ENCODE measurements around the gene TTLL8. TPM values are rescaled to one million over a fixed set of nuclear protein-coding genes. Genes with fewer than 3 reads are reported as not detected.

Gene TTLL8
- total RNA-seq, 3 donors from 2014 or later = not detected

GRCh38 chr22:50030297-50031188 lies 27.6 kb downstream of the TTLL8 start:
- H3K4me3 ChIP-seq = peak overlapping the region in 2 of 3 donors; percentile 9 to 26
- H3K4me1 ChIP-seq = peaks cover 0 to 6% of the 10 kb centered on the region in 2 donors
- peak in 2 of 3 donors; percentile 84 to 86 for TF ChIP-seq CTCF (IDR thresholded peaks at IDR 0.05)
- TF ChIP-seq POLR2A (IDR thresholded peaks at IDR 0.05) = no peak
- no peak overlapping the region for H3K27ac ChIP-seq
- peaks cover 0 to 22% of the 10 kb centered on the region in 2 donors for H3K27me3 ChIP-seq
- H3K9me3 ChIP-seq = no peaks in the 10 kb centered on the region
- no peaks in the 10 kb centered on the region for H3K36me3 ChIP-seq
- intact Hi-C loops (cut with DNase I; ENCODE audit: low total_unique reads) = loop anchor here (5.0 kb wide), 1 partner anchor 103 kb away; no protein-coding TSS in a partner anchor
- peak; percentile 44 to 74 for DNase-seq (ENCODE audit: low spot score in 2 of 2)

- peaks cover 0 to 6% of the 10 kb centered on the region in 2 donors for H3K4me1 ChIP-seq
- peak; percentile 71 to 87 for DNase-seq (ENCODE audit: low spot score in 2 of 2)
- H3K9me3 ChIP-seq = no peaks in the 10 kb centered on the region
- TF ChIP-seq POLR2AphosphoS5 (IDR thresholded peaks at IDR 0.05) = peak in 2 of 3 donors; percentile 44 to 58
- TF ChIP-seq CTCF (IDR thresholded peaks at IDR 0.05) = no peak
- H3K4me3 ChIP-seq = peak overlapping the region in 1 of 3 donors; percentile 22
- H3K27me3 ChIP-seq = peaks cover 0 to 15% of the 10 kb centered on the region in 2 donors
- H3K36me3 ChIP-seq = no peaks in the 10 kb centered on the region
- intact Hi-C loops (cut with DNase I; ENCODE audit: low total_unique reads) = no loop called here
- H3K27ac ChIP-seq = peak overlapping the region; percentile 57 to 80
These were observed 30.2 kb downstream of the TTLL8 start for GRCh38 chr22:50027639-50028537.

DNA sequence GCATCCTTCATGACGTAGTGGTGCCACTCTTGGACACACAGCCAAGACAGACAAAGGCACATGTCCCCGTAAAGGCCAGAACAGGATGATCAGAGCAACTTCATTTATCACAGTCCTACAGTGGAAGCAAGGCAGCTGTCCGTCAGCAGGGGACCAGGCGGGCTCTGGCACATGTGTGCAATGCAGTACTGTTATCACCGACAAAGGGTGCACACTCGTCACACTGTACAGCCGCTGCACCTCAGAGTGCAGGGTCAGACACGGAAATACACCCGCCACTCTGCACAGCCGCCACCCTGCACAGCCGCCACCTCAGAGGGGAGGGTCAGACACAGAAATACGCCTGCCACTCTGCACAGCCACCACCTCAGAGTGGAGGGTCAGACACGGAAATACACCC lies 32.1 kb downstream of the TTLL8 start:
- DNase-seq (ENCODE audit: low spot score in 2 of 2) = no peak
- Histone ChIP-seq H3K4me3 (no peak overlapping the region), H3K36me3 (no peaks in the 10 kb centered on the region)

DNA sequence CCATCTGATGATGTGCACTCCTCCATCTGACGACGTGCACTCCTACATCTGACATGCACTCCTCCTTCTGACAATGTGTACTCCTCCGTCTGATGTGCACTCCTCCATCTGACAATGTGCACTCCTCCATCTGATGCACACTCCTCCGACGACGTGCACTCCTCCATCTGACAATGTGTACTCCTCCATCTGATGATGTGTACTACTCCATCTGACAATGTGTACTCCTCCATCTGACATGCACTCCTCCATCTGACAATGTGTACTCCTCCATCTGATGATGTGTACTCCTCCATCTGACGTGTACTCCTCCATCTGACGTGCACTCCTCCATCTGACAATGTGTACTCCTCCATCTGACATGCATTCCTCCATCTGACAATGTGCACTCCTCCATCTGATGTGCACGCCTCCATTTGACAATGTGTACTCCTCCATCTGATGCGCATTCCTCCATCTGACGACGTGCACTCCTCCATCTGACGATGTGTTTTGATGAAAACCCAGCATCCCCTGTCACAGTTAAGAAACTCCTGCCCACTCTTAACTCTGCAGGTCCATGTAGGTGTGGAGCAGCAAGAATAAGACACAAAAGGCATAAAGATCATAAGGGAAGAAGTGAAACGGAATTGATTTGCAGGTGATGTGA lies 35.8 kb downstream of the TTLL8 start:
- DNase-seq (ENCODE audit: low spot score in 2 of 2) = no peak
- H3K36me3 ChIP-seq = no peaks in the 10 kb centered on the region
- peaks cover 0 to 2% of the 10 kb centered on the region in 2 donors for H3K4me1 ChIP-seq
- intact Hi-C loops (cut with DNase I; ENCODE audit: low total_unique reads) = no loop called here
- H3K27ac ChIP-seq = no peak overlapping the region
- TF ChIP-seq POLR2A (IDR thresholded peaks at IDR 0.05) = no peak
- TF ChIP-seq CTCF (IDR thresholded peaks at IDR 0.05) = no peak
- no peak for TF ChIP-seq POLR2AphosphoS5 (IDR thresholded peaks at IDR 0.05)
- H3K4me3 ChIP-seq = no peak overlapping the region
- H3K27me3 ChIP-seq = peaks cover 0 to 10% of the 10 kb centered on the region in 2 donors
- no peaks in the 10 kb centered on the region for H3K9me3 ChIP-seq

More for the DNA sequence above, 32.1 kb downstream of the TTLL8 start:
- Histone ChIP-seq H3K4me1 (peaks cover 0 to 6% of the 10 kb centered on the region in 2 donors), H3K27ac (no peak overlapping the region), H3K9me3 (no peaks in the 10 kb centered on the region), H3K27me3 (peaks cover 0 to 5% of the 10 kb centered on the region in 2 donors)
- TF ChIP-seq POLR2AphosphoS5 (IDR thresholded peaks at IDR 0.05) = no peak
- no peak for TF ChIP-seq CTCF (IDR thresholded peaks at IDR 0.05)
- no peak for TF ChIP-seq POLR2A (IDR thresholded peaks at IDR 0.05)
- intact Hi-C loops (cut with DNase I; ENCODE audit: low total_unique reads) = no loop called here
